Stomach (tissue), 4 donors: Measurements from ENCODE around the gene OR10G3.

Experiments
- EP300 ChIP-seq: sonication (generic); formaldehyde crosslinking; IDR thresholded peaks from one replicate; pipeline ENCODE4 v1.6.1; 2017; ENCODE audit warnings: antibody characterized with exemption
- POLR2A ChIP-seq, 4 donors: fragments of 450-650 bp; IDR thresholded peaks; one replicate each; pipeline ENCODE4 v1.6.1; 2016; ENCODE audit warnings: antibody characterized with exemption in 4 of 4, control low read depth in 2 of 4, mild to moderate bottlenecking in 1 of 4, moderate library complexity in 1 of 4
- POLR2AphosphoS5 ChIP-seq, 3 donors: sonication (generic); formaldehyde crosslinking; IDR thresholded peaks; one replicate each; pipeline ENCODE4 v1.6.1; 2016; ENCODE audit warnings: antibody characterized with exemption in 3 of 3
- TF ChIP-seq, protein P1 (sequence below), 7 experiments: fragments of 450-650 bp in 4 of 7; fragments of 200-600 bp in 3 of 7; sonication (generic) in 3 of 7; IDR thresholded peaks; one replicate each; pipeline ENCODE4 v1.5.1; 2016 to 2019; ENCODE audit warnings: antibody characterized with exemption in 7 of 7, control low read depth in 2 of 7, mild to moderate bottlenecking in 1 of 7

DNA sequence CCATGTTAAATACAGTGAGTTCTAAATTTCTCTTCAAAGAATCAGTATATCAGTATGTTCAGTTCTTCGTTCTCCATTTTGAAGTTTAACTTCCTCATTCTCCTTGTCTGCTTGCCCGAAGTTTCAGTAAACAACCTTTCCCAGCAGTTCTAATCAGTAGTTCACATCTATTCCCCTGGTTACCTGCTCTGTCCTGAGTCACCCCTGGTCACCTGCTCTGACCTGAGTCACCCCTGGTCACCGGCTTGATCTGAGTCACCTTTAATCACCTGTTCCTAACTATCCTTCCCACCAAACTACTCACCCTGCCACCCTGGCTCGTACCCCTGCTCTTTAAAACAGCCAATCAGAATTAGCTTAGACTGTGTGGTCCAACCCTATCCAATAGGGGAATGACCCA, 9.4 kb upstream of the OR10G3 start:
- TF ChIP-seq EP300 (no peak), POLR2A (IDR thresholded peaks at IDR 0.05) (no peak), POLR2AphosphoS5 (IDR thresholded peaks at IDR 0.05) (no peak)
- TF ChIP-seq, protein P1, sequence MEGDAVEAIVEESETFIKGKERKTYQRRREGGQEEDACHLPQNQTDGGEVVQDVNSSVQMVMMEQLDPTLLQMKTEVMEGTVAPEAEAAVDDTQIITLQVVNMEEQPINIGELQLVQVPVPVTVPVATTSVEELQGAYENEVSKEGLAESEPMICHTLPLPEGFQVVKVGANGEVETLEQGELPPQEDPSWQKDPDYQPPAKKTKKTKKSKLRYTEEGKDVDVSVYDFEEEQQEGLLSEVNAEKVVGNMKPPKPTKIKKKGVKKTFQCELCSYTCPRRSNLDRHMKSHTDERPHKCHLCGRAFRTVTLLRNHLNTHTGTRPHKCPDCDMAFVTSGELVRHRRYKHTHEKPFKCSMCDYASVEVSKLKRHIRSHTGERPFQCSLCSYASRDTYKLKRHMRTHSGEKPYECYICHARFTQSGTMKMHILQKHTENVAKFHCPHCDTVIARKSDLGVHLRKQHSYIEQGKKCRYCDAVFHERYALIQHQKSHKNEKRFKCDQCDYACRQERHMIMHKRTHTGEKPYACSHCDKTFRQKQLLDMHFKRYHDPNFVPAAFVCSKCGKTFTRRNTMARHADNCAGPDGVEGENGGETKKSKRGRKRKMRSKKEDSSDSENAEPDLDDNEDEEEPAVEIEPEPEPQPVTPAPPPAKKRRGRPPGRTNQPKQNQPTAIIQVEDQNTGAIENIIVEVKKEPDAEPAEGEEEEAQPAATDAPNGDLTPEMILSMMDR (IDR thresholded peaks at IDR 0.05): no peak
